RPMI8226 (cell line): ENCODE results near the gene RNASEH2C.

Source experiments
- DNase-seq: peaks from one replicate; pipeline ENCODE4 v3.0.0-alpha.2; 2015

RNASEH2C gene

DNA sequence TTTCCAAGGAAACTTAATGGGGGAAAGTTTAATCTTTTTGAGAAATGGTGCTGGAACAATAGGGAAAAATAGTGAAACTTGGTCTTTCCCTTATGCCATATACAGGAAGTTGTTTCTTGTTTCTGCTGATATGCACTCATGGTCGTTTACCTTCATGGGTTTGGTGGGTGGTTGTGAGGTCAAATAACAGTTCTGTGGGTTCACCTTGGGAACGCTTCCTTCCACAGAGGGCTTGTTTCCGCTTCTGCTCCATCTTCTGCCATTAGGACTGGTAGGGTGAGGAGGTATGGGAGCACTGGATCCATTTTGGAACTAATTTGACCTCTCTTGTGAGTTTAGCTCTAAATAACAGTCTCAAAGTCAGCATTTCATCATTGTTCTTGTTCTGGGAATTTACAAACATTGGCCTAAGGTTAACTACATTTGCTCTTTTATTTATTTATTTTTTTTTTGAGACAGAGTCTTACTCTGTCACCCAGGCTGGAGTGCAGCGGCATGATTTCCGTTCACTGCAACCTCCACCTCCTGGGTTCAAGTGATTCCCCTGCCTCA, 40.3 kb downstream of the RNASEH2C start:
- DNase-seq, result no peak

DNA sequence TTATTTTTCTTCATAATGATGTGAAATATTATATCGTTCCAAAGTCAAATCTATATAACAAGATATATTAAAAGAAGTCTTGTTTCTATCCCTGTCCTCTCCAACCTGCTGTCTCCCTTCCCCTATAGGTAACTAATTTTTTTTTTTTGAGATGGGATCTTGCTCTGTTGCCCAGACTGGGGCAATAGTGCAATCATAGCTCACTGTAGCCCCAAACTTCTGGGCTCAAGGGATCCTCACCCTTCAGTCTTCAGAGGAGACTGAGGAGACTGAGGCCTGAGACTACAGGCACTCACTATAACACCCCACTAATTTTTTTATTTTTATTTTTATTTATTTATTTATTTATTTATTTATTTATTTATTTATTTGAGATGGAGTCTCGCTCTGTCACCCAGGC, 47.6 kb downstream of the RNASEH2C start:
- DNase-seq, result no peak

DNA sequence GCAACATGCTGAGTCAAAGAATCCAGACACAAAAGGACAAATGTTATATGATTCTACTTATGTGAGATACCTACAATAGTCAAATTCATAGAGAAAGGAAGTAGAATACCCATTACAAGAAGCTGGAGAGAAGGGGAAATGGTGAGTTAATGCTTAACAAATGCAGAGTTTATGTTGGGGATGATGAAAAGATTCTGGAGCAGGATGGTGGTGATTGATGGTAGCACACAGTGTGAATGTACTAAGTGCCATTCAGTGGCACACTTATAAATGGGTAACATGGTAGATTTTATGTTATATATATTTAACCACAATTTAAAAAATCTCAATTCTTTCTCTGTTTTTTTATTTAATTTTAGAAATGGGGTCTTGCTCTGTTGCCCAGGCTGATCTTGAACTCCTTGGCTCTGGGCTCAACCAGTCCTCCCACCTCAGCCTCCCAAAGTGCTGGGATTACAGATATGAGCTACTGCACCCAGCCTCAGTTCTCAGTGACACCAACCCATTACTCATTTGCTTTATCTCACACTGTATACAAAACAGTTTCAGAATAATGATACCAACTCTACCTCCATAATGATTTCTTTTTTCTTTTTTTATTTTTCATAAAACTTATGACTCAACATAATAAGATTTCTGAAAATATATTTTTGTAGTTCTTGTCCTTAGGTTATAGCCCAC, 48.3 kb downstream of the RNASEH2C start:
- DNase-seq, result no peak
